Measurements from ENCODE around the gene UNC79.

Gene UNC79

GRCh38 chr14:93733231-93733630 is 302.5 kb downstream of the UNC79 start:
- DNase-seq: no peak

- no peak for DNase-seq
Measured at GRCh38 chr14:93733631-93734030, 302.9 kb downstream of the UNC79 start.

- DNase-seq: no peak
Measured at GRCh38 chr14:93734086-93734822, 303.5 kb downstream of the UNC79 start.

GRCh38 chr14:93735206-93735605 is 304.5 kb downstream of the UNC79 start:
- no peak for DNase-seq

- no peak for DNase-seq
Measured at GRCh38 chr14:93736378-93737014, 305.8 kb downstream of the UNC79 start.

GRCh38 chr14:93737634-93738033 is 306.9 kb downstream of the UNC79 start:
- no peak for DNase-seq

- DNase-seq: no peak
Measured at GRCh38 chr14:93741556-93742230, 311.0 kb downstream of the UNC79 start.

- DNase-seq: no peak
Measured at GRCh38 chr14:93742761-93743160, 312.0 kb downstream of the UNC79 start.

GRCh38 chr14:93743270-93744060 is 312.7 kb downstream of the UNC79 start:
- no peak for DNase-seq

- DNase-seq: no peak
Measured at GRCh38 chr14:93744176-93744575, 313.4 kb downstream of the UNC79 start.

- DNase-seq: no peak
Measured at GRCh38 chr14:93744876-93745275, 314.1 kb downstream of the UNC79 start.

- no peak for DNase-seq
Measured at GRCh38 chr14:93745603-93746273, 315.0 kb downstream of the UNC79 start.

GRCh38 chr14:93747102-93747501 is 316.4 kb downstream of the UNC79 start:
- DNase-seq: no peak

- DNase-seq: no peak
Measured at GRCh38 chr14:93747560-93747959, 316.8 kb downstream of the UNC79 start.

GRCh38 chr14:93748208-93749075 is 317.7 kb downstream of the UNC79 start:
- no peak for DNase-seq

- no peak for DNase-seq
Measured at GRCh38 chr14:93749076-93749420, 318.3 kb downstream of the UNC79 start.

GRCh38 chr14:93751946-93752655 is 321.4 kb downstream of the UNC79 start:
- no peak for DNase-seq

- DNase-seq: no peak
Measured at GRCh38 chr14:93752980-93753561, 322.3 kb downstream of the UNC79 start.

GRCh38 chr14:93753647-93754046 is 322.9 kb downstream of the UNC79 start:
- DNase-seq: no peak

GRCh38 chr14:93757206-93757605 is 326.5 kb downstream of the UNC79 start:
- DNase-seq: no peak

Data from NCI-H2029 treated with DMSO at 0.1 percent for 48 hours (cell line).